Measurements from ENCODE around the gene CFAP299.

The CFAP299 gene

GRCh38 chr4:80507507-80507906, 172.0 kb downstream of the CFAP299 start:
- DNase-seq (ENCODE audit: low read depth in 3 of 3) = no peak

GRCh38 chr4:80515496-80515895, 180.0 kb downstream of the CFAP299 start:
- no peak for DNase-seq (ENCODE audit: low read depth in 3 of 3)

GRCh38 chr4:80521438-80521837, 185.9 kb downstream of the CFAP299 start:
- no peak for DNase-seq (ENCODE audit: low read depth in 3 of 3)

- DNase-seq (ENCODE audit: low read depth in 3 of 3) = no peak
Observed at GRCh38 chr4:80526697-80527096, 191.2 kb downstream of the CFAP299 start.

GRCh38 chr4:80529026-80529425, 193.5 kb downstream of the CFAP299 start:
- DNase-seq (ENCODE audit: low read depth in 3 of 3) = no peak

- no peak for DNase-seq (ENCODE audit: low read depth in 3 of 3)
Observed at GRCh38 chr4:80532674-80533333, 197.3 kb downstream of the CFAP299 start.

GRCh38 chr4:80535551-80535950, 200.0 kb downstream of the CFAP299 start:
- DNase-seq (ENCODE audit: low read depth in 3 of 3) = no peak

- DNase-seq (ENCODE audit: low read depth in 3 of 3) = no peak
Observed at GRCh38 chr4:80538276-80538926, 202.9 kb downstream of the CFAP299 start.

GRCh38 chr4:80539190-80539589, 203.7 kb downstream of the CFAP299 start:
- no peak for DNase-seq (ENCODE audit: low read depth in 3 of 3)

GRCh38 chr4:80540349-80540748, 204.8 kb downstream of the CFAP299 start:
- DNase-seq (ENCODE audit: low read depth in 3 of 3) = no peak

GRCh38 chr4:80540785-80541469, 205.4 kb downstream of the CFAP299 start:
- no peak for DNase-seq (ENCODE audit: low read depth in 3 of 3)

- DNase-seq (ENCODE audit: low read depth in 3 of 3) = no peak
Observed at GRCh38 chr4:80542747-80543146, 207.2 kb downstream of the CFAP299 start.

- DNase-seq (ENCODE audit: low read depth in 3 of 3) = no peak
Observed at GRCh38 chr4:80560337-80560736, 224.8 kb downstream of the CFAP299 start.

- no peak for DNase-seq (ENCODE audit: low read depth in 3 of 3)
Observed at GRCh38 chr4:80566203-80566872, 230.8 kb downstream of the CFAP299 start.

GRCh38 chr4:80568891-80569290, 233.4 kb downstream of the CFAP299 start:
- no peak for DNase-seq (ENCODE audit: low read depth in 3 of 3)

- DNase-seq (ENCODE audit: low read depth in 3 of 3) = no peak
Observed at GRCh38 chr4:80576796-80577195, 241.3 kb downstream of the CFAP299 start.

- no peak for DNase-seq (ENCODE audit: low read depth in 3 of 3)
Observed at GRCh38 chr4:80578001-80578400, 242.5 kb downstream of the CFAP299 start.

GRCh38 chr4:80585542-80585941, 250.0 kb downstream of the CFAP299 start:
- no peak for DNase-seq (ENCODE audit: low read depth in 3 of 3)

GRCh38 chr4:80586716-80587115, 251.2 kb downstream of the CFAP299 start:
- no peak for DNase-seq (ENCODE audit: low read depth in 3 of 3)

- DNase-seq (ENCODE audit: low read depth in 3 of 3) = no peak
Observed at GRCh38 chr4:80587871-80588385, 252.4 kb downstream of the CFAP299 start.

GRCh38 chr4:80592950-80593349, 257.4 kb downstream of the CFAP299 start:
- DNase-seq (ENCODE audit: low read depth in 3 of 3) = no peak

GRCh38 chr4:80594701-80595100, 259.2 kb downstream of the CFAP299 start:
- DNase-seq (ENCODE audit: low read depth in 3 of 3) = no peak

Data from stimulated activated CD4-positive, alpha-beta T cell treated with anti-CD3 and anti-CD28 coated beads, TNF-alpha, amount 100 ng/mL, for 24 hours (primary cell).